C1 segment of cervical spinal cord (tissue), 14 donors: ENCODE measurements around the gene KRT80.
A peak's percentile ranks its signal among the peaks of the same experiment; 100 is the strongest.

Experiments
- DNase-seq, 14 donors: peaks; one replicate each; lab custom pipeline; 2025; lab: John Stamatoyannopoulos, UW

The KRT80 gene

GRCh38 chr12:52198454-52199215 lies 6.8 kb upstream of the KRT80 start:
- DNase-seq = peak in 4 of 14 donors; percentile 18 to 39 (median 20)

GRCh38 chr12:52197371-52198231 lies 5.8 kb upstream of the KRT80 start:
- peak in 2 of 14 donors; percentile 50 to 72 for DNase-seq

GRCh38 chr12:52195065-52195730 lies 3.4 kb upstream of the KRT80 start:
- no peak for DNase-seq

GRCh38 chr12:52193991-52194390 lies 2.2 kb upstream of the KRT80 start:
- no peak for DNase-seq

GRCh38 chr12:52193532-52193931 lies 1.7 kb upstream of the KRT80 start:
- no peak for DNase-seq

- no peak for DNase-seq
Observed at GRCh38 chr12:52190860-52191729, 719 bp downstream of the KRT80 start.

DNA sequence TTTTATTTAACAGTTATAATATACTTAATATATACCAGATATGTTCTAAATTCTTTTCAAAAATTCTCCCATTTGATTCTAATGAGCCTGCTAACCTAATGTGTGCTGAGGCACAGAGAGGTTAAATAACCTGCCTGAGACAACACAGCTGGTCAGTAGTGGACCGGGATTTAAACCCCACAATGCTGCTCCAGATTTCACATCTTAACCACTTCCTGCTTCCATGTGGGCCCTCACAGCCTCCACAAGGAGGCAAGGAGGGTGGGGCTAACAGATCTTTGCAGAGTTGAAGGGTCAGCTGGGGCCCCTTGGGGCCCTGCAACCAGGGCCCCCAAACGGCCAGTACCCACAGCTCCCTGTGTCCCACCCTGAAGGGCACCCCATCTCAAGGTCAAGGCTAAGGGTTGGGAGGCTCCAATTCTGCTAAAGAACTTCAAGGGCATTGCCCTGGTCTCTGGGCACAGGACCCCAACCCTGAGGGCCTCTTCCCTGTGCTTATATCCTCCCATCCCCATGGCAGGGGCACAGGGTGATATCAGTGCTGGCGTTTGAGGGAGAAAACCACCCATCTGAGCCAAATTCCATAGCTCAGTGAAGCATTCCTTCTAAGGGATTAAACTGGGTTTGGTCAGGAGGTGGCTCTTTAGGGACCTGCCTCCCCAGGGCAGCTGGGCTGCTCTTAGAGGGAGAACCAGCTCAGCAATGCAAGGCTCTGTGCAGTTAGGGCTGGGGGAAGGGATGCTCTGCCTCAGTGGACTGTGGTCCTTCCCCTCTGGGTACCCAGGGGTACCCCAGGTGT lies 2.2 kb downstream of the KRT80 start:
- DNase-seq = no peak

DNA sequence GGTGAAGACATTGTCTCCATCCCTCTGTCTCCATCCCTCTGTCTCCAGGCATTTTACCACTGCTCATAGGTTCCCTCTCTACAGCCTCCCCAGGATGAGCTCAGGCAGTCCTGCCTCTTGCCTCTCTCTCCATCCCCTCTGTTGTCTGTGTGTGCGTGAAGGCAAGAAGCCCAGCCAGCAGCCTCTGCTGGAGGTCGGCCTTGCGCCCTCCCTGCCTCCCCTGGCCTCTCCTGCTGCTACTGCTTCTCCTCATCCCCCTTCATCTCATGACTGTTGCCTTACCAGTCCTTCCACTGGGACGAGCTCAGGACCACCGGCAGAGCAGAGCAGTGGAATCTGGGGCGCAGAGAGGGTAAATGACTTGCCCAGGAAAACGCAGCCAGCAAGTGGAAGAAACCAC lies 3.2 kb downstream of the KRT80 start:
- no peak for DNase-seq

DNA sequence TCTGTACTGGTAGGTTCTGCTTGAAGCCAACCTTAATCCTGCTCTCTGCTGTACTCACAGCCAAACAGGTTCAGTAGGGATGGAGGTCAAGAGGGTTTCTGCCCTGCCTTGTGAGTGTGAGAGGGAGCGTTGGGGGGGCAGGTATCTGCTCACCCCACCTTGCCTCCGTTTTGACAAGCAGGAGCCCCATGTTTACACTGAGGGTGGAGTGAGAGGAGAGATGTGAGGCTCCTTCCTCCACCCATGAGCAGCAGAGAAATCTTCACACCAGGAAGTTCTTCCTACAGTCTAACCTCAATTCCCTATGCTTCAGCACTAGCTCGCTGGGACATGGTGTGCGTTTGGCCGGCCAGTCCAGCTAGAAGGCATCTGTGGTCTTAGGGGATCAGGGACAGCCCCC lies 4.2 kb downstream of the KRT80 start:
- DNase-seq = no peak

DNA sequence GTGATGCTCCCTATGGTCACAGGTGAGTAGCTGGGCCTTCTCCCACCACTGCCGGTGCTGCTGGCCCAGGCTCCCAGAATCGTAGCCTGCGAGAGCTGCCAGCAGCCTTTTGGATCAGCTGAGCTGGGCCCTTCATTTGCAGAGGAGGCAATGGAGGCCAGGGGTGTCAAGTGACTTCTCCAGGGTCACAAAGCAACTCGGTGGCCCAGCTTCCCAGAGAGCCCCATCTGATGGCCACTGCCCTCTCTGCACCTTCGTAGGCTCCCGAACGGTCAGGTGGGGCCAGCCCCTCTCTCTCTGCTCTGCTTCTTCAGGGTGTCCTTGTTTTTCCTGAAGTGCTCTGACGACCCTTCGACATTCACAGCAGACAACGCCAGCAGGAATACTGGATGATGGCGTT lies 4.6 kb downstream of the KRT80 start:
- no peak for DNase-seq

- DNase-seq = no peak
Observed at GRCh38 chr12:52186118-52186840, 5.5 kb downstream of the KRT80 start.

GRCh38 chr12:52185400-52185967 lies 6.3 kb downstream of the KRT80 start:
- DNase-seq = no peak

GRCh38 chr12:52184813-52185212 lies 7.0 kb downstream of the KRT80 start:
- no peak for DNase-seq

- DNase-seq = no peak
Observed at GRCh38 chr12:52183971-52184370, 7.8 kb downstream of the KRT80 start.

DNA sequence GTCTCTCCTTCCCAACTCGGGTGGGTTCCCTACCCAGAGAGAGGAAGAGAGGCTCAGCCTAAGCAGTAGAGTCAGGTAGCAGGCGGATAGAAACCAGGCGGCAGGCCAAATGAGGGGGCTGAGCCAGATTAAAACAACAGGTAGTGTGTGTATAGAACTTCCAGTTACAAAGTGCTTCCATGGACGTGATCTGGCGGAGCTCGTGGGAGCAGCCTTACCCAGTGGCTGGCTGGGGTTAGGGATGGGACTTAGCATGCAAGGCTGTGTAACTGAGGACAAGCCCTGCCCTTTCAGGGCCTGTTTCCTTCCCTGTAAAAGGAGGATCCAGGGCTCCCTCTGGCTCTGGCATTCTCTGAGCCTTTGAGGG lies 8.3 kb downstream of the KRT80 start:
- DNase-seq = peak in 2 of 14 donors; percentile 23 to 38

DNA sequence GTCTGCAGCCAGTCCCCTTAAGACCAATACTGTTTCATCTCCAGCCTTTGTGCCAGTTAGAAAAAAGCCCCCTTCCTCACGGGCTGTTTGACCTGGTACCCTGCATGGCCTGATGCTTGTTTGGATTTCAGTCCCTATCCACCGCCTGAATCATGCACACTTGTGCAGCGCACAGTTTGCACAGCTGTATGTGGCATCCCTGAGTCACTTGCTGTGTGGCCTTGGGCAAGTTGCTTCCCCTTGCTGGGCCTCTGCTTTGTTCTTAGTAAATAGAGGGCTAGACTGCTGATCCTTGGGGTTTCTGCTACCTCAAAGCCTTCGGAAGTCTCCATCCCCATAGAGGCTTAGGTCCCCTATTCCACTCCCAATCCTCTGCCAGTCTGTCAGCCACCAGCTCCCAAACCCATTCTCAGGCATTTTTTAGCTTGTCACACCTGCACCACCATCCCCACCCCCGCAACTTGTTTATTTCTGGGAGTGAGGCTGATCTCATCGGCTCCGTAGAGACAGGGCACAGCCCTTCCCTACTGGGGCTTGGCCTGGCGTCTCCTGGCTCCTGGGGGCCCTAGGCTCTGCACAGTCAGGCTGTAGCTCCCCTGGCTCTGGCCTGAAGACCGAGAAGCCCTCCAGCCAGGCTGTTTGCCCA lies 8.8 kb downstream of the KRT80 start:
- DNase-seq = no peak

- DNase-seq = no peak
Observed at GRCh38 chr12:52182384-52182783, 9.4 kb downstream of the KRT80 start.

- no peak for DNase-seq
Observed at GRCh38 chr12:52181746-52182145, 10.1 kb downstream of the KRT80 start.
